ENCODE results near the gene THAP11. TPM values are rescaled to one million over a fixed set of nuclear protein-coding genes. Genes with fewer than 3 reads are reported as not detected.

Gene THAP11
- total RNA-seq: 25.7 TPM

DNA sequence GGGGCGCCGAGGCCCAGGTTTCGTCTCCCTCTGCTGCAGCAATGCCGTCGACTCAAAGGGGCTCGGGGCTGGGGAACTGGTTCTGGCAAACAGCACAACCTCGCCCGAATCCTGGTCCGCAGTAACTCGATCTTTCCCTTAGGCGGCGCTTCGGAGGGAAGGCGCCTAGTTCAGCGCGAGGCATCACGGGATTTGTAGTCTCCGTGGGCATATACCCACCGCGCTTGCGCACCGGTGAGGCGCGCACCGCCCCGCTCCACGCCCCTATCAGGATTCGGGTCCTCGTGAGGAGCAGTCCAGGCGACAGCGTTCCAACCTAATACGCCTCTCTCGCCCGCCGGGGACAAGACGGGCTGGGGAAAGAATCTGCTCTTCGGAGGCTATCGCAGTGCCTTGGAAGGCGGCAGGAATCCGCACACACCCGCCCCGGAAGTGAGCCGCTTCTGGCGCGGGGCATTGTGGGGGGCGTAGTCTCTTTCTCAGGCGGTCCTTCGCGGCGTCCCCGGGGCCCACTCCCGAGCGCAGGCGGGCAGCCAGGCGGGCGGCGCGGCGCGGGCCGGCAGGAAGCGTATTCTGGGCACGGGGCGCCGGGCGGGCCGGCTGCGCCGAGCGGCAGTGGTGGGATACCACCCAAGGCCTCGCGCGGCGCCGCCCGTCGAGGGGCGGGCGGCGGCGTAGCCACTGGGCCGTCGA, at the start of gene THAP11:
TSS of gene THAP11 (plus strand) at position 505 of the 693 bp plus-strand sequence. CDS start 235 bp downstream, outside the sequence.

DNA sequence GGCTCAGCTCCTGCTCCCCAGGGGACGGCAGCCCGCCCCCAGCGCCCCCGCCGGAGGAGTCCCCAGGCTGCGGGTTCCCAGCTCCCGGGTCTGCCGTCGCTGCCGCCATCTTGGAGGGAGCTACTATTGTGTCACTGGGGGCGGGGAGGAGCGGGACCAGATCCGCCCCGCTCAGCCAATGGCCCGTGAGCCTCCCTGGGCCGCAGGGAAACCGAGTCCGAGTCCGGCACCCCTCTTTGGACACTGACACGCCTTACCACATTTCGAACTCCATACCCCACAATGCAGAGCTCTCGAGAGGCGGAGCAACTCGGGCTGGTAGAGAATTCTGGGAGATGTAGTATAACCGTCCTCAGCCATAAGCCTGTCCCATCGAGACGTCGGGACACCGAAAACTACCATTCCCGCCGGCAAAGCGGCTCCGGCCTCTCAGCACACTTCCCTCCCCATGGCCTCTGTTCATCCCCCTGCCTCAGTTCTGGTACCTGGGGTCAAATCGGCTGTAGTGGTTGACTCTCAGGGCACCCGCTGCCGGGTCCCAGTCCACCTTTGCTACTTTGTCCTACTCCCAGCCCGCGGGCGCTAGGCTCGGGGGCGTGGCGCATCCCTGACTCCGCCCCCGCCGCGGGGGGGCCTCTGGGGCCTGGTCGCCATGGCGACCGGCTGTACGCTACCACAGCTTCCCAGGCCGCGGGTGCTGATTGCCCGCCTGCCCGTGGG, 35.5 kb upstream of the THAP11 start, which contains the start of the genes RANBP10 and TSNAXIP1:
TSS of gene RANBP10 (minus strand) at position 133 of the 720 bp plus-strand sequence. CDS start at position 109, 24 bp downstream.
TSS of gene TSNAXIP1 (plus strand) at position 462 of the 720 bp plus-strand sequence. CDS start 261 bp downstream, outside the sequence.

GRCh38 chr16:67846320-67847063, 4.4 kb downstream of the THAP11 start, which contains the start of gene NUTF2:
Gene NUTF2, plus strand, starts transcription at chr16:67846933. Its CDS starts 18,198 bp downstream, at chr16:67865131.

GRCh38 chr16:67847064-67847861, 5.1 kb downstream of the THAP11 start, which contains the start of gene CENPT:
Gene CENPT, minus strand, starts transcription at chr16:67847693. Its CDS starts 13,834 bp downstream, at chr16:67833859.

GRCh38 chr16:67872631-67873434, 30.7 kb downstream of the THAP11 start, which contains the start of gene EDC4:
Gene EDC4, plus strand, starts transcription at chr16:67873052. Its CDS starts 210 bp downstream, at chr16:67873262.

GRCh38 chr16:67884684-67885083, 42.6 kb downstream of the THAP11 start, which contains the start of gene NRN1L:
Gene NRN1L, plus strand, starts transcription at chr16:67884885. Its CDS starts 19 bp downstream, at chr16:67884904.

DNA sequence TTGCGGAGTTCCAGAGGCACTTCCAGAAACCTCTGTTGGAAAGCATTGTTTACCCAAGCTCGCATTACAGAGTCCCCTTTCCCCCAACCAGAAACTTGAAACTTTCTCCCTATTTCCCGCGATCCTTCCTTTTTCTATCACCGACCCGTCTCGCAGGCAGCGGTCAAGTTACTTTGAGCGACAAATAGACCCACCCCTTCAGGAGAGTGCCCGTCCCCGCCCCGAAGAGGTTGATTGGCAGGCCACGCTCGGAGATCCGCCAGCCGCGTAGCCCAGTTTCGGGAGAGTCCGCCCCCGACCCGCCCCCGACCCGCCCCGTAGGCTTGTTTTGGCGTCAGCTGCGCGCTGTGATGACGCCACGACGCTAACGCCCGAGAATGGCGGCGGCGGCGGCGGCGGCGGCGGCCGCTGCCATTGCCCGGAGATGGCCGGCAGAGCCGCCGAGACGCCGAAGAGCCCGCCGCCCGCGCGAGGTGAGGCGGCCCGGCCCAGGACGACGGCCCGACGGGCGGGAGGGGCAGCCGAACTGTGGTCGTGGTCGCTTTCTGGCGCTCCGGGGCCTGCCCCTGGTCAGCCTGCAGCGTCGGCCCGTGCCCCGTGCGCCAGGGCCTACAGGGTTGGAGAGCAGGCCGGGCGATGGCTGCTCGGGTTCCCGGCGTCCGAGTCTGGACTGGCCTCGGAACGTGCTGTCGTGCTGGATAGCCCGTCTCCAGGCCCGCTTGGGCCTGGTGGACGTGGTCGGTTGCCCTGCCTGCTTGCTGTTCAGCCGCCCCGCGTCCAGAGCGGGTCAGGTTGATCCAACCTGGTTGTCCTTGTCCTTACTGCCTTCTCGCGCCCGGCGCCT, 51.0 kb downstream of the THAP11 start, which contains the start of gene PSKH1:
TSS of gene PSKH1 (plus strand) at position 356 of the 844 bp plus-strand sequence. CDS start 15,496 bp downstream, outside the sequence.

Small RNAs within 50 kb of the gene (small RNA-seq; reads per million reads assigned to genes)
- not detected for gene AC040162.2 (ENCODE audit: low replicate concordance)
- not detected for gene NRN1L (ENCODE audit: low replicate concordance)

Other genes with a start within 250 kb of the THAP11 start
- gene CARMIL2, start 197.2 kb upstream of the THAP11 start, total RNA-seq: 3.1 TPM
- 27.2 TPM for gene ACD, start 182.1 kb upstream of the THAP11 start, total RNA-seq
- 7.8 TPM for gene PARD6A, start 181.4 kb upstream of the THAP11 start, total RNA-seq
- gene ENKD1, start 175.6 kb upstream of the THAP11 start, total RNA-seq: 10.3 TPM
- 1.3 TPM for gene C16orf86, start 175.5 kb upstream of the THAP11 start, total RNA-seq
- gene GFOD2, start 123.0 kb upstream of the THAP11 start, total RNA-seq: 62.0 TPM
- 16.0 TPM for gene RANBP10, start 35.8 kb upstream of the THAP11 start, total RNA-seq
- gene TSNAXIP1, start 35.4 kb upstream of the THAP11 start, total RNA-seq: 6.3 TPM
- gene NUTF2, start 4.6 kb downstream of the THAP11 start, total RNA-seq: 110 TPM
- gene CENPT, start 5.4 kb downstream of the THAP11 start, total RNA-seq: 49.1 TPM
- gene EDC4, start 30.7 kb downstream of the THAP11 start, total RNA-seq: 67.0 TPM
- not detected for gene NRN1L, start 42.6 kb downstream of the THAP11 start, total RNA-seq
- gene PSKH1, start 50.9 kb downstream of the THAP11 start, total RNA-seq: 21.3 TPM
- gene CTRL, start 89.5 kb downstream of the THAP11 start, total RNA-seq: 4.7 TPM
- gene PSMB10, start 94.5 kb downstream of the THAP11 start, total RNA-seq: 11.6 TPM
- 1.3 TPM for gene LCAT, start 101.8 kb downstream of the THAP11 start, total RNA-seq
- 13.5 TPM for gene SLC12A4, start 126.3 kb downstream of the THAP11 start, total RNA-seq
- not detected for gene DPEP3, start 138.2 kb downstream of the THAP11 start, total RNA-seq
- gene DPEP2, start 157.2 kb downstream of the THAP11 start, total RNA-seq: not detected
- not detected for gene DPEP2NB, start 173.6 kb downstream of the THAP11 start, total RNA-seq
- gene DDX28, start 180.9 kb downstream of the THAP11 start, total RNA-seq: 8.8 TPM
- 15.7 TPM for gene DUS2, start 181.0 kb downstream of the THAP11 start, total RNA-seq
- gene NFATC3, start 243.1 kb downstream of the THAP11 start, total RNA-seq: 26.6 TPM